T-cell (primary cell): ENCODE measurements around the gene GNPTG. TPM values are rescaled to one million over a fixed set of nuclear protein-coding genes. Genes with fewer than 3 reads are reported as not detected.

Experiments used
- ATAC-seq, 4 experiments: fragments of 200-7000 bp in 3 of 4; fragments of 150-1000 bp in 1 of 4; cut with Tn5 transposase; replicated peaks in 1 of 4; 1 replicate in 3 of 4; 2 replicates in 1 of 4; pipeline ENCODE4 v1.10.0; 2021; ENCODE audit warnings: moderate library complexity in 3 of 4, mild to moderate bottlenecking in 2 of 4, moderate number of reproducible peaks in 1 of 4
- CTCF ChIA-PET, 2 donors: fragments of 300-600 bp; sonication (Branson Sonifier 250); formaldehyde crosslinking; loops; one replicate each; lab custom pipeline; 2022; ENCODE audit warnings: antibody characterized with exemption in 2 of 2; lab: Charles Lee
- POLR2A ChIA-PET, 2 donors: fragments of 300-600 bp; sonication (Branson Sonifier 250); formaldehyde crosslinking; loops; one replicate each; lab custom pipeline; 2022; ENCODE audit warnings: antibody characterized with exemption in 2 of 2; lab: Charles Lee
- DNase-seq, 35 experiments: peaks; one replicate each; pipeline versions ENCODE4 v3.0.0 to v3.0.0-alpha.2; 2013 to 2023
- H3K27ac ChIP-seq: one replicate; pipeline ENCODE4 v1.5.1; 2013; ENCODE audit warnings: low read length
- H3K27me3 ChIP-seq, 2 experiments: replicated peaks in 1 of 2; 1 replicate in 1 of 2; 2 replicates in 1 of 2; pipeline versions ENCODE4 v1.6.1 to v1.7.0; 2013; ENCODE audit warnings: low read length in 1 of 2, mixed read lengths in 1 of 2; ENCODE audit not compliant: control insufficient read depth in 2 of 2, insufficient read depth in 2 of 2; ENCODE audit errors: extremely low read depth in 1 of 2
- H3K36me3 ChIP-seq, 2 donors: 1 replicate in 1 of 2; 2 replicates in 1 of 2; pipeline versions ENCODE4 v1.6.1 to v1.7.0; 2013; ENCODE audit warnings: low read length in 1 of 2; ENCODE audit not compliant: control insufficient read depth in 2 of 2, insufficient read depth in 1 of 2; ENCODE audit errors: extremely low read depth in 1 of 2
- H3K4me1 ChIP-seq, 2 experiments: 1 replicate in 1 of 2; 2 replicates in 1 of 2; pipeline versions ENCODE4 v1.6.1 to v1.7.0; 2013; ENCODE audit warnings: low read length in 2 of 2, mixed read lengths in 1 of 2; ENCODE audit not compliant: insufficient read depth in 2 of 2, control insufficient read depth in 1 of 2; ENCODE audit errors: extremely low read depth in 1 of 2
- H3K4me3 ChIP-seq, 2 donors: 1 replicate in 1 of 2; 2 replicates in 1 of 2; pipeline versions ENCODE4 v1.5.1 to v1.7.0; 2013; ENCODE audit warnings: mild to moderate bottlenecking in 2 of 2, low read length in 1 of 2, moderate library complexity in 1 of 2; ENCODE audit not compliant: control insufficient read depth in 1 of 2; ENCODE audit errors: extremely low read depth in 1 of 2
- H3K9me3 ChIP-seq: 2 replicates; pipeline ENCODE4 v1.7.0; 2013
- H3K27ac Mint-ChIP-seq, 2 donors: one replicate each; pipeline ENCODE4 v1.8.0; 2020 to 2021; ENCODE audit warnings: mild to moderate bottlenecking in 2 of 2, mixed read lengths in 2 of 2
- H3K27me3 Mint-ChIP-seq, 2 donors: one replicate each; pipeline ENCODE4 v1.8.0; 2021 to 2022; ENCODE audit warnings: mixed read lengths in 2 of 2
- H3K36me3 Mint-ChIP-seq: one replicate; pipeline ENCODE4 v1.8.0; 2021; ENCODE audit warnings: mixed read lengths
- H3K4me1 Mint-ChIP-seq, 3 donors: one replicate each; pipeline ENCODE4 v1.8.0; 2020 to 2022; ENCODE audit warnings: mixed read lengths in 3 of 3, mild to moderate bottlenecking in 1 of 3
- H3K4me3 Mint-ChIP-seq, 3 donors: one replicate each; pipeline ENCODE4 v1.8.0; 2020 to 2022; ENCODE audit warnings: mild to moderate bottlenecking in 3 of 3, mixed read lengths in 3 of 3, moderate library complexity in 3 of 3
- H3K9me3 Mint-ChIP-seq, 3 donors: one replicate each; pipeline ENCODE4 v1.8.0; 2020 to 2022; ENCODE audit warnings: mixed read lengths in 3 of 3
- WGBS: methylation state at CpG from one replicate; pipeline ENCODE4 v1.1.5; 2013; ENCODE audit warnings: missing lambda C conversion rate; ENCODE audit not compliant: insufficient coverage; 5-methylcytosine and 5-hydroxymethylcytosine counted together
- total RNA-seq, 35 experiments: library from RNA in 6 of 35; stranded (reverse) in 6 of 35; fragments of 120-200 nt in 1 of 35; gene quantifications; one replicate each; pipeline versions ENCODE4 v1.2.1 to v1.2.4 and lab custom pipeline; 2013 to 2026

GNPTG gene
- total RNA-seq, 5 donors from 2014 or later (not counting 1 experiment from before 2014, with no cell fraction given): 42.6 to 66.5 (median 63.1) TPM

- POLR2A ChIA-PET: interaction anchor here in 1 of 2 donors (0.6 kb wide), 1 partner anchor 802 kb away, joined by 4 read pairs; no protein-coding TSS in a partner anchor
- CTCF ChIA-PET: no interaction called here
- H3K36me3 Mint-ChIP-seq: no peaks in the 10 kb centered on the region
- Histone ChIP-seq H3K27me3 (peaks cover 0 to 10% of the 10 kb centered on the region in 2 experiments), H3K27ac (no peak overlapping the region), H3K36me3 (no peaks in the 10 kb centered on the region), H3K4me3 (no peak overlapping the region), H3K4me1 (peaks cover 5 to 40% of the 10 kb centered on the region in 2 experiments), H3K9me3 (no peaks in the 10 kb centered on the region)
- 88% methylated on average over 34 of the region's 36 CpGs for WGBS
- H3K27ac Mint-ChIP-seq: no peak overlapping the region
- H3K27me3 Mint-ChIP-seq: peaks cover 0 to 2% of the 10 kb centered on the region in 2 donors
- H3K9me3 Mint-ChIP-seq: no peaks in the 10 kb centered on the region
- no peak for DNase-seq
- H3K4me3 Mint-ChIP-seq: peak overlapping the region in 1 of 3 donors; percentile 79
- H3K4me1 Mint-ChIP-seq: peaks cover 7 to 17% (median 16%) of the 10 kb centered on the region in 3 donors
- no peak for ATAC-seq
Observed at GRCh38 chr16:1340730-1341494, 10.8 kb upstream of the GNPTG start.

GRCh38 chr16:1341495-1342420 lies 10.0 kb upstream of the GNPTG start:
- no peaks in the 10 kb centered on the region for H3K9me3 ChIP-seq
- peaks cover 0 to 4% of the 10 kb centered on the region in 2 experiments for H3K27me3 ChIP-seq
- DNase-seq (no peak), ATAC-seq (no peak)
- peak overlapping the region; percentile 53 for H3K4me3 ChIP-seq
- Mint-ChIP-seq H3K36me3 (no peaks in the 10 kb centered on the region), H3K27ac (no peak overlapping the region), H3K4me3 (peak overlapping the region; percentile 65 to 79 (median 74)), H3K4me1 (peaks cover 7 to 17% (median 16%) of the 10 kb centered on the region in 3 donors), H3K27me3 (no peaks in the 10 kb centered on the region), H3K9me3 (no peaks in the 10 kb centered on the region)
- CTCF ChIA-PET: interaction anchor here in 1 of 2 donors (0.8 to 1.0 kb wide), 2 partner anchors 25 to 79 kb away, joined by 3 read pairs; partner anchors contain the start of gene UQCC4
- 86% methylated on average over 37 of the region's 39 CpGs for WGBS
- peaks cover 5 to 39% of the 10 kb centered on the region in 2 experiments for H3K4me1 ChIP-seq
- no peaks in the 10 kb centered on the region for H3K36me3 ChIP-seq
- POLR2A ChIA-PET: interaction anchor here in 1 of 2 donors (0.6 kb wide), 1 partner anchor 801 kb away, joined by 4 read pairs; no protein-coding TSS in a partner anchor
- H3K27ac ChIP-seq: no peak overlapping the region

- peak; percentile 87 to 91 (median 90) for ATAC-seq
- Mint-ChIP-seq H3K27ac (peak overlapping the region; percentile 19 to 66), H3K4me1 (peaks cover 7 to 17% (median 16%) of the 10 kb centered on the region in 3 donors), H3K27me3 (no peaks in the 10 kb centered on the region), H3K9me3 (no peaks in the 10 kb centered on the region), H3K36me3 (no peaks in the 10 kb centered on the region), H3K4me3 (peak overlapping the region; percentile 65 to 79 (median 74))
- H3K4me3 ChIP-seq: peak overlapping the region; percentile 53
- ChIA-PET CTCF (interaction anchor here in 1 of 2 donors (0.6 to 1.0 kb wide), 4 partner anchors 9 to 194 kb away, joined by 3 read pairs; partner anchors contain the start of genes BAIAP3 and UQCC4), POLR2A (interaction anchor here (0.6 to 1.0 kb wide), 4 partner anchors 11 to 68 kb away, joined by 3 to 6 read pairs (median 4); no protein-coding TSS in a partner anchor)
- no peaks in the 10 kb centered on the region for H3K36me3 ChIP-seq
- WGBS: 2% methylated on average over 36 of the region's 49 CpGs
- peak overlapping the region; percentile 26 for H3K27ac ChIP-seq
- H3K9me3 ChIP-seq: no peaks in the 10 kb centered on the region
- H3K4me1 ChIP-seq: peaks cover 5 to 36% of the 10 kb centered on the region in 2 experiments
- peak; percentile 93 to 99 (median 96) for DNase-seq
- H3K27me3 ChIP-seq: no peaks in the 10 kb centered on the region
Observed at GRCh38 chr16:1342526-1343427, 9.0 kb upstream of the GNPTG start.

- Mint-ChIP-seq H3K36me3 (no peaks in the 10 kb centered on the region), H3K27ac (peak overlapping the region; percentile 19 to 66), H3K4me3 (peak overlapping the region; percentile 65 to 79 (median 74))
Observed at GRCh38 chr16:1343428-1344242, 8.1 kb upstream of the GNPTG start.

GRCh38 chr16:1344499-1344898 lies 7.2 kb upstream of the GNPTG start:
- Mint-ChIP-seq H3K4me1 (peaks cover 7 to 17% (median 16%) of the 10 kb centered on the region in 3 donors), H3K4me3 (no peak overlapping the region)
- ATAC-seq: no peak

More at GRCh38 chr16:1343428-1344242, 8.1 kb upstream of the GNPTG start:
- H3K4me1 ChIP-seq: peaks cover 5 to 32% of the 10 kb centered on the region in 2 experiments
- Mint-ChIP-seq H3K9me3 (no peaks in the 10 kb centered on the region), H3K4me1 (peaks cover 7 to 17% (median 16%) of the 10 kb centered on the region in 3 donors), H3K27me3 (no peaks in the 10 kb centered on the region)
- H3K4me3 ChIP-seq: peak overlapping the region in 1 of 2 donors; percentile 18
- ChIA-PET POLR2A (interaction anchor here in 1 of 2 donors (1.0 kb wide), 1 partner anchor 12 kb away, joined by 4 read pairs; no protein-coding TSS in a partner anchor), CTCF (interaction anchor here in 1 of 2 donors (0.6 kb wide), 1 partner anchor 10 kb away, joined by 3 read pairs; the partner anchor contains the start of gene BAIAP3)
- peaks cover 0 to 8% of the 10 kb centered on the region in 2 donors for H3K36me3 ChIP-seq
- DNase-seq (no peak), ATAC-seq (no peak)
- H3K9me3 ChIP-seq: no peaks in the 10 kb centered on the region
- no peaks in the 10 kb centered on the region for H3K27me3 ChIP-seq
- peak overlapping the region; percentile 26 for H3K27ac ChIP-seq
- WGBS: 64% methylated on average over 44 of the region's 44 CpGs

More at GRCh38 chr16:1344499-1344898, 7.2 kb upstream of the GNPTG start:
- no peaks in the 10 kb centered on the region for H3K27me3 Mint-ChIP-seq
- H3K4me1 ChIP-seq: peaks cover 5 to 32% of the 10 kb centered on the region in 2 experiments
- H3K9me3 ChIP-seq: no peaks in the 10 kb centered on the region
- no peak overlapping the region for H3K27ac ChIP-seq
- H3K9me3 Mint-ChIP-seq: no peaks in the 10 kb centered on the region
- ChIA-PET POLR2A (no interaction called here), CTCF (no interaction called here)
- peak overlapping the region in 1 of 2 donors; percentile 22 for H3K27ac Mint-ChIP-seq
- H3K36me3 ChIP-seq: peaks cover 0 to 16% of the 10 kb centered on the region in 2 donors
- WGBS: 88% methylated on average over 14 of the region's 14 CpGs
- H3K36me3 Mint-ChIP-seq: no peaks in the 10 kb centered on the region
- no peaks in the 10 kb centered on the region for H3K27me3 ChIP-seq
- no peak for DNase-seq
- H3K4me3 ChIP-seq: no peak overlapping the region
